HG03135 (cell line): ENCODE results near the gene TCIRG1.

Experiments
- ATAC-seq: cut with Tn5 transposase; IDR thresholded peaks from one replicate; pipeline ENCODE4 v1.9.1; 2021; ENCODE audit warnings: mild to moderate bottlenecking, moderate library complexity; ENCODE audit not compliant: unreplicated experiment

The TCIRG1 gene

DNA sequence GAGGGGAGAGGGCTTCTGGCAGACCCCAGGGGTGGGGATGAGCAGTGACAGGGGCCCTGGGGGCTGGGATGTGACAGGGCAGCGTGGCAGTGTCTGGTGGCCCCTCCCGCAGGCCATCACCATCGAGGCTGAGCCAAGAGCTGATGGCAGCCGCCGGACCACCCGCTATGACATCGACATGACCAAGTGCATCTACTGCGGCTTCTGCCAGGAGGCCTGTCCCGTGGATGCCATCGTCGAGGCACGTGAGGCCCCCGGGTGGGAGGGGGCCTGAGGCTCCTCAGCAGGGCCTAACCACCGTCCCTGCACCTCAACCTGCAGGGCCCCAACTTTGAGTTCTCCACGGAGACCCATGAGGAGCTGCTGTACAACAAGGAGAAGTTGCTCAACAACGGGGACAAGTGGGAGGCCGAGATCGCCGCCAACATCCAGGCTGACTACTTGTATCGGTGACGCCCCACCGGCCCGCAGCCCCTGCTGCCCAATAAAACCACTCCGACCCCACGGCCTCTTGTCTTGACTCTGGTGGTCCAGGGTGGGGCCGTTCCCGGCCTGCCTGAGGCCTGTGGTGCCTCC is 2.6 kb upstream of the TCIRG1 start:
- no peak for ATAC-seq

DNA sequence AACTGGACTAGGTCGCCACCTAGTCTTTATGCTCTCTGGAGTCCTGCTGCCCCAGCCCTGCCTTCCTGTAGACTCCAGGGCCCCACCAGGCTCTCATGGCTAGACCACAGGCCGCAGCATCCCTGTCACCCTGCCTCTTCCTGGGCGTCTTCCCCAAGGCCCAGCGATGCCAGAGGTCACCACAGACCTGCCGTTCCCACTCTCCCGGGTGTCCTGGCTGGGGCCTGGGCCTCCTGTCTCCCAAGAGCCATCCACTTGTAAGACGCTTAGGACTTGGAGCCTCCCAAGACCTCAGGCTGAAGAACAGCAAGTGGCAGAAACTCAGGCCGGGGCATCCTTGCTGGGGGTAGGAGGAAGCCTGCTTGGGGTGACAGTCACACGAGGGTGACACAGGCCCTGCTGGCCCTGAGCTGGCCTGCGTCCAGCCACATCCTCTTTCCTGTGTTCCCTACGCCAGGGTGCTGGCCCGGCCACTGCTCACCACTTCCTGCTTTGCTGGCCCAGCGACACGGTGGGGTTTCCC is 2.0 kb upstream of the TCIRG1 start:
- ATAC-seq, result no peak

DNA sequence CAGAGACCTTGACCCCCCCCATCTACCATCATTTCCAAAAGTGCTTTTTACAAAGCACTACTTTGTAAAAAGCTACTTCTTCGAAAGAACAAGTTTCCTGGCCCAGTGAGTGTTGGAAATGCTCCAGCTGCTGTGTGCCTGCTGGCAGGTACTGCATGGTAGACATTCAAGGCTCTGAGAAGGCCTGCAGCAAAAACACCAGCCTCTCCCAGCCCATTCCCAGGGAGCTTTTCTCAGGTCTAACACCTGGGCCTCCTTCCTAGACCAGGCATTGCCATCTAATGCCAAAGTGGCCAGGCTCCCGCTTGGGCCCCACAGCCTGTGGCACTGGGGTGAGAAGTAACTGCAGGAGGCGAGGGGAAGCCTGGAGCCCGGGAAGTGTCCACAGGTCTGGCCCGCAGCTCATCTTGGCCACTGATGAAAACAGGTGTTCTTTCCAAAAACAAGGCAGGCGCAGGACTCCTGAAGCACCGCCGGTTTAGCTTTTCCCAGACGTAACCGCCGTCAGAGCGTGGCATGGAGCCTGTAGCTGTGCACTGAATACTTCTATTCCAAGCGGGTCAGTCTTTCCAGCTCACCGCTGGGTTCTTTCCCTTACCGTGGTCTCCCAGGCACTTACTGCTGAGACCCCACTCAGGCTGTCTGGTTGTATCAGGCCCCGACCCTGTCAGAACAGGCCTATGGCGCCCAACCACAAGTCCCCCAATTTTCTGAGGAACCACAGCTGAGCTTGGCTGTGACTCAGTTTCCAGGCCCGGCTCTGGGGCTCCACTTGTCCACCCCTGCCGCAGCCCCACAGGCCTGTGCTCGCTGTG is 1.2 kb upstream of the TCIRG1 start:
- no peak for ATAC-seq

DNA sequence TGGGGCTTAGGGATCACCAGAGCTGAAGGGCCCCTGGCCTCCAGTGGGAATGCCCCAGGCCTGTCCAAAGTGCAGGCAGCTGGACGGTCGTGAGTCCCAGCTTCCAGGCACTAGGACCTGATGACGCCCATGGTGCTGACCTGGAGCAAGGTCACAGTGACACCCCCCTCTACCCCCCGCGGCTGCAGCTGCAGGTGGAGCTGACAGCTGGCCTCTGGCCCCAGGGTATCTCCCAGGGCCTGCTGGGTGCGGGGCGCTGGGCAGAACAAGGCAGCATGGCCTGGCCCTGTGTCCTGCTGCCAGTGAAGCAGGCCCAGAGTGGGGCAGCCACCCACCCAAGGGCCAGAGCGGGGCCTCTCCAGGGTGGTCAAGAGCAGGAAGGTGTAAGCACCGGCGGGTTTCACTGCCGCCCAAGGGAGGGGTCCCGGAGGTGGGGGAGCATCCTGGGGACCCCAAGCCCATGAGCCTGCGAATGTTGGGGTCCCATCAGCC is 553 bp upstream of the TCIRG1 start:
- ATAC-seq, result no peak

DNA sequence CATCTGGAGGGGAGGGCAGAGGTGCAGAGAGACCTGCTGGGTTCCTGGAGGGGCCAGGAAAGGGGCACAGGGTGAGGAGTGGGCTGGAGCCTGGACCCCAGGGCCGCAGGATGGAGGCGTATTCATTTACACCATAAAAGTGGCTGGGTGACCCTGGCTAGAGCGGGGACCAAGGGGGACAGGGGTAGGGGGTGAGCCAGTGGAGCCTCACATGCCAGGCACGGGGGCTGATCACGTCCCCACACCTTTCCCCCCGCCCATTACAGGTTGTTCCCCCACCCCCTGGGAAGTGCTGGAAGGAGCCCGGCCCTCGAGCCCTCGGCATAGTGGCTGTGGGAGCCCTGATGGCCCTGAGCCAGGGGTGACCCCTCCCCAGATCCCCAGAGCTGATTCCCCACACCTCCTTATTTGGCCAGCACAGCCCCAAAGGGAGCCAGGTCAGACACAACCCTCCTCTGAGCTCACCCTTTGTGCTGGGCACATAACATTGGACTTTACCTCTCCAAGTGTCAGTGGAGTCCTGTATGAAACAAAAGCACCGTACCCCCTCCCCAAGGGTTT is 781 bp downstream of the TCIRG1 start:
- ATAC-seq, result no peak

DNA sequence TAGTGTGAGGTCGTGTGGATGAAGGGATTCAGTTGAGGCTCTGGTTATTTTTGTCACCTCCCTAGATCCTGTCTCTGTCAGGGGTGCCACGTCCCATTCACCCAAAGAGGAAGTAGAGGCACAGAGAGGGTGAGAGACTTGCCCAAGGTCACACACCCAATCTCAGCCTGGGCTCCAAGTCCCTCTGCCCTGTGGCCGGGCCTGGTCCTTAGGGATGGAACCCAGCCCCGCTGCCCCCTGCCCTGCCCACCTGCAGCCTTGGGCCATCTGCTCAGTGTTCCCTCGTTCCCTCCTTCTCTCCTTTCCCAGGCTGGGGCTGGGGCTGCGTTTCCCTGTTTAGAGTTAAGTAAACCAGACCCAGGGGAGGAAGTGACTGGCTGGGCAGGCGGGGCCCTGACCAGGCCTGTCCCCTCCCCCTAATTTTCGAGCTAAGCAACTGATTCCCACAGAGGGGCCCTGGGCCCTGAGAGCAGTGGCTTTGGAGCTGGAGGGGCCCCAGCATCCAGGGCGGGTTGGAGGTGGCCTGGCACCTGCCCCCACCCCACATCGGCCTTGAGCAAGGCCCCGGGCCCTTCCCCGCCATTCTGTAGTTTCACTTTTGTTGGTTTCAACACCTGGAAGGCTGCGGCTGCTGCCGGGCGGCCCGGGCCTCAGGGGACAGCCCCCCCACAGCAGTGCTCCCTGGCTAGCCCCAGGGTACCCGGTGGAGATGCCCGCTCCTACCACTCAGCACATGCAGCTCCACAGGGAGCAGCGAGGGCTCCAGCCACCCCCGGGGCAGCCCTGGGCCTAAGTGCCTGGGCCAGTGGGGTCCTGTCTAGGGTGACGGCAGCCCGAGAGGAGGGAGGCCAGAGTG is 1.5 kb downstream of the TCIRG1 start:
- no peak for ATAC-seq

DNA sequence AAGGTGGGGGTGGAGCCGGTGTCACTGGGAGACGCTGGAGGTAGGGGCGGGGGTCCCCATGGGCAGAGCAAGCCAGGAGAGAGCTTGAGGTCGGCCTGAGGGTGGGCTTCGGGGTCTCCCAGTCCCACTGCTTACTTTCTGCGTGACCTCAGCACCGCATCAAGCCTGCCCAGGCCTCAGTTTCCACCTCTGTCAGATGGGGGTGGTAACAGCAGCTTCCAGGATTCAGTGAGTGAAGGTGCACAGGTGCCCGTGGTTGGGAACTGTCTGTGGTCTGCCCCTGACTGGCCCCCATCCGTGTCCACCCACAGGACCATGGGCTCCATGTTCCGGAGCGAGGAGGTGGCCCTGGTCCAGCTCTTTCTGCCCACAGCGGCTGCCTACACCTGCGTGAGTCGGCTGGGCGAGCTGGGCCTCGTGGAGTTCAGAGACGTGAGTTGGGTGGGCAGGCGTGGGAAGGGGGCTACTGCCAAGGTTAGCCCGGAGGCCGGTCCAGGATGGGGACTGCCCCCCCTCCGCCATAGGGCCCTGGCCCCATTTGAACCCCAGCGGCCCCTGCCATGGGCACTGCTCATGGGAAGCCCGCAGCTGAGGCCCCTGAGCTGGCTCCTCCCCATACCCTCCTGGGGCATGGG is 2.2 kb downstream of the TCIRG1 start:
- ATAC-seq, result no peak

DNA sequence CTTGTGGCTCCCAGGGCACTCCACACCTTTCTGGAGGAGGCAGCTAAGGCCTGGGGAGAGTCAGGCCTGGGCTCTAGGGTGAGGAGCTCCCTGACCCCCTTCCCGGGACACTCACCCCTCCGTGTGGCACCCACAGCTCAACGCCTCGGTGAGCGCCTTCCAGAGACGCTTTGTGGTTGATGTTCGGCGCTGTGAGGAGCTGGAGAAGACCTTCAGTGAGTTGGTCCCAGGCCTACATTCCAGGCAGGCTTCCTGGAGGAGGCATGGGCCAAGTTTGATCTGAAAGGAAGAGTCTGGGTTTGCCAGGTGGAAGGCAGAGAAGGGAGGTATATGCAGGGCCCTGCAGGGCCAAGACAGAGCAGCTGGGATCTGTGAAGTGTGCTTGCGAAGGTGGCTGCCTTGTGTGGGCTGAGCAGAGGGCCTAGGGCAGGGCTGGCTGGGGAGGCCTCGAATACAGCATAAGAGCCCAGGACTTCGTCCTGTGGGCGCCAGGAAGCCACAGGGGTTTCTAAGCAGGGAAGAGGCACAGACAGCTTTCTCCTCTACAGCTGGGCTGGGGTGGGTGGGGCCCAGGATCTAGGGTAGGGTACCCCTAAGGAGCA is 2.9 kb downstream of the TCIRG1 start:
- no peak for ATAC-seq

DNA sequence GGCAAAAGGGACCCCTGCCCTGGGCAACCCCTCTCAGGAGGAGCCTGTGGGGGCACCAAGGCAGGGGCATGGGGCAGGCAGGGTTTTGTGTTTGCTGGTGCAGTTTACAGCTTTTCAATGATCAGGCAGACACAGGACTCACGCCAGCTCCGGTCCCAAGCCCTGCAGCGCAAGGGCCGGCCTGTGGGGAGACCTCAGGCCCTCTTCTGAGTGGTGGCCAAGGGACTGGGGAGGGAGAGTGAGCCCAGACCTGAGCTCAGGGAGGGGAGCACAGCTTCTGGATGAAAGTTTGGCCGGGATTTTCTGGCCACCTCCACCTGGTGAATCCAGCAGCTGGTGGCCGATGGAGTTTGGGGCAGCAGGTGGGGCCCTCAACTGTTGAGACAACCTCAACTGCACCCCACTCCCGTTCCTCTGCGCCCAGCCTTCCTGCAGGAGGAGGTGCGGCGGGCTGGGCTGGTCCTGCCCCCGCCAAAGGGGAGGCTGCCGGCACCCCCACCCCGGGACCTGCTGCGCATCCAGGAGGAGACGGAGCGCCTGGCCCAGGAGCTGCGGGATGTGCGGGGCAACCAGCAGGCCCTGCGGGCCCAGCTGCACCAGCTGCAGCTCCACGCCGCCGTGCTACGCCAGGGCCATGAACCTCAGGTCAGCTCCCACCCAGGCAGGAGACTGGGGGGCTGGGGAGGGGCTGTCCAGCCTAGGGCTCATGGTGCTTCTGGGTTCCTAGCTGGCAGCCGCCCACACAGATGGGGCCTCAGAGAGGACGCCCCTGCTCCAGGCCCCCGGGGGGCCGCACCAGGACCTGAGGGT is 3.6 kb downstream of the TCIRG1 start:
- ATAC-seq, result no peak

DNA sequence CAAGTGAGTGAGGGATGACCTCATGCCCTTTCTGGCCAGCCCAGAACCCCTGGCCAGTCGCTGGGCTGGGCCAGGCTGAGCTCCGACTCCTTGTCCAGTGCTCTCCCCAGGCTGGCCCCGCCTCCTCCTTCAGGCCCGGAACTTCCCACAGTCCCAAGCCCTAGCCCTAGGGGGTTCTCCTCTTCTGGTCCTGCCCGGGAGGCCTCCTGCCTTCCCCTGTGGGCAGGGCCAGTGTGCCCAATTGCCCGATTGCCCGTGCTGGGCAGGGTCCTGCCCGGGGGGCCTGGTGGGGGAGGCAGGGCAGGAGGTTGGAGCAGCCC is 4.2 kb downstream of the TCIRG1 start:
- ATAC-seq, result no peak

DNA sequence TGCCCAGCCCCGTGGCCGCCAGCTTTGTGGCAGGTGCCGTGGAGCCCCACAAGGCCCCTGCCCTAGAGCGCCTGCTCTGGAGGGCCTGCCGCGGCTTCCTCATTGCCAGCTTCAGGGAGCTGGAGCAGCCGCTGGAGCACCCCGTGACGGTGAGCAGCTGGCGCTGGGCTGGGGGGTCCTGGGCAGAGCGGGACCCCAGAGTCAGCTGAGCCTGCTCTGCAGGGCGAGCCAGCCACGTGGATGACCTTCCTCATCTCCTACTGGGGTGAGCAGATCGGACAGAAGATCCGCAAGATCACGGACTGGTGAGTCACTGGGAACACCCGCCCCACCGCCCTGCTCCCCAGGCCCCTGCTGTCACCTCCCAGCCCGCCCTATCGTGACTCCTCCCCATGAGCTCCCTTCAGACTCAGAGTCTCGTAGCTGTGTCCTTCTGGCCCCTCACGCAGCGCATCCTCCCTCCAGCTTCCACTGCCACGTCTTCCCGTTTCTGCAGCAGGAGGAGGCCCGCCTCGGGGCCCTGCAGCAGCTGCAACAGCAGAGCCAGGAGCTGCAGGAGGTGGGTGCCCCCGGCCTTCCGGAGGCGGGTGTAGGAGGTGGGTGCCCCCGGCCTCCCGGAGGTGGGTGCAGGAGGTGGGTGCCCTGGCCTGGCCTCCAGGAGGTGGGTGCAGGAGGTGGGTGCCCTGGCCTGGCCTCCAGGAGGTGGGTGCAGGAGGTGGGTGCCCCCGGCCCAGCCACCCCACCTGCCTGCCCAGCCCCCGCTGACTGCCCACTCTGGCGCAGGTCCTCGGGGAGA is 4.7 kb downstream of the TCIRG1 start:
- no peak for ATAC-seq

DNA sequence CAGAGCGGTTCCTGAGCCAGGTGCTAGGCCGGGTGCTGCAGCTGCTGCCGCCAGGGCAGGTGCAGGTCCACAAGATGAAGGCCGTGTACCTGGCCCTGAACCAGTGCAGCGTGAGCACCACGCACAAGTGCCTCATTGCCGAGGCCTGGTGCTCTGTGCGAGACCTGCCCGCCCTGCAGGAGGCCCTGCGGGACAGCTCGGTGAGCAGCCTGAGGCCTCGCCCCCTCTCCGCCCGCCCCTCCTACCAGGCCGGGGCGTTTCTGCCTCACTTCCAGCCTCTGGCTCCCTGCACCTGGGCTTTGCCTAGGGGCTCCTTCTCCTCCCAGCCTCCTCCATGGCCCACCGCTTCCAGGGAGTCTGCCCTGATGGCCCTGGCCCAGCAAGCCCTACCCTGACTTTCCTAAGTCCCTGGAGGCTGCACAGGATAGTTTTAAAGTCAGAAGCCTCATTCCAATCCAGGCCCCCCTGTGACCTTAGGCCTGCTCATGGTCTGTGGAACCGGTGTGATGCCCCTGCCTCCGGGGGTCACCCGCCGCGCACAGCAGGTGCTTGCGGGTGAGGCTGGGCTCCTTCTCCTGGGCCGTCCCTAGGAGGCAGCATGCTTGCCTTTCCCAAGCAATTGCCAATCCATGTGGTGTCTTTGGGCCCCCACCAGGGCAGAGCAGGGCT is 5.5 kb downstream of the TCIRG1 start:
- ATAC-seq, result no peak

DNA sequence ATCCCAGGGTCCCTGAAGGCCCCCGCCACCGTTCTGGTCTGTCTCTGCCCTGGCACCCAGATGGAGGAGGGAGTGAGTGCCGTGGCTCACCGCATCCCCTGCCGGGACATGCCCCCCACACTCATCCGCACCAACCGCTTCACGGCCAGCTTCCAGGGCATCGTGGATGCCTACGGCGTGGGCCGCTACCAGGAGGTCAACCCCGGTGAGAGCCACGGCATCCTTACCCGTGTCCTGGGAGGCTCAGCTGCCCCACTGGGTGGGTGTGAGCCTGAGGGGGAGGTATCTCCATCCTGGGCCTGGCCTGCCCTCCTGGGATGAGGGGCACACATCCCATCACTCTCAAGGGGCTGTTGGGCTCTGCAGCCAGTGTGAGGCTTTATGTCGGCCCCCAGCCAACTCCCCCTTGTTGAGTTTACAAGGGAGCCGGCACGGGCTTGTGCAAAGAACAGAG is 6.1 kb downstream of the TCIRG1 start:
- ATAC-seq, result no peak

DNA sequence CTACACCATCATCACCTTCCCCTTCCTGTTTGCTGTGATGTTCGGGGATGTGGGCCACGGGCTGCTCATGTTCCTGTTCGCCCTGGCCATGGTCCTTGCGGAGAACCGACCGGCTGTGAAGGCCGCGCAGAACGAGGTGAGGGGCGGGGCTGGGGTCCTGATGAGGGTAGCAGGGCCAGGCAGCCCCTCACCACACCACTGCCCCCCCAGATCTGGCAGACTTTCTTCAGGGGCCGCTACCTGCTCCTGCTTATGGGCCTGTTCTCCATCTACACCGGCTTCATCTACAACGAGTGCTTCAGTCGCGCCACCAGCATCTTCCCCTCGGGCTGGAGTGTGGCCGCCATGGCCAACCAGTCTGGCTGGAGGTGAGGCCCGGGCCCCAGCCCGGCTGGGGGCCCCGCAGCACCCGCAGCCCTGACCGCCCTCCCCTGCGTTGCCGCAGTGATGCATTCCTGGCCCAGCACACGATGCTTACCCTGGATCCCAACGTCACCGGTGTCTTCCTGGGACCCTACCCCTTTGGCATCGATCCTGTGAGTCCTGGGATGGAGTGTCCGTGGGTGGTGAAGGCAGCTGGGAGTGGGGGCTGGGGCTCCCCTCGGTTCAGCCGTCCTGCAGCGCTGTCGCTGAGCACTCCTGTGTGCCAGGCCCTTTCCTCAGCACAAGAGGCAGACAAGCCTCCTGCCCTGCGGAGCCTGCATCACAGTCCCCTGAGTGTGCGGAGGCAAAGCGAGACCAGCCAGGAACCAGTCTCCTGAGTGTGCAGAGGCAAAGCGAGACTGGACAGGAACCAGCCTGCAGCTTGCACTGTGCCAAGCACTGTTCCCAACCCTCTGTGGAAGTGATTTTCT is 8.8 kb downstream of the TCIRG1 start:
- ATAC-seq, result no peak

DNA sequence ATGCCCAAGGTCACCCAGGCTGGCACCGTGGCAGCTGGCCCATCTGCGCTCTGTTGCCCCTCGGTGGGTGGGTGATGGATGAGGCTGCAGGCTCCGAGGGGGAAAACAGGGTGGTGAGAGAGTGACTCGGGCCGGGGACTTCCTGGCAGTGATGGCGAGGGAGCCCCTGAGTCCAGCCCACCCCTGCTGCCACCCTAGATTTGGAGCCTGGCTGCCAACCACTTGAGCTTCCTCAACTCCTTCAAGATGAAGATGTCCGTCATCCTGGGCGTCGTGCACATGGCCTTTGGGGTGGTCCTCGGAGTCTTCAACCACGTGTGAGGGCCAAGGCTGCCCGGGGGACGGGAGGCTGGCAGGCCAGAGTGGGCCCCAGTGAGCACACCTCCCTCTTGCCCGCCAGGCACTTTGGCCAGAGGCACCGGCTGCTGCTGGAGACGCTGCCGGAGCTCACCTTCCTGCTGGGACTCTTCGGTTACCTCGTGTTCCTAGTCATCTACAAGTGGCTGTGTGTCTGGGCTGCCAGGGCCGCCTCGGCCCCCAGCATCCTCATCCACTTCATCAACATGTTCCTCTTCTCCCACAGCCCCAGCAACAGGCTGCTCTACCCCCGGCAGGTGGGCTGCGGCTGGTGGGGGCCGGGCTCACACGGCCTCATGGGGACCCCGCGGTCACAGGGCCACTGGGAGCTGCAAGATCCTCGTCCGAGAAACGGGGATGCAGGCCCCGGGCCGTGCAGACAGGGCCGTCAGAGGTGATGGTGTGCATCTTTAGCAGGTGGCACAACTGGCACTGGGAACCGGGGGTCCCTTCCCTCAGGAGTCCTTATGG is 10.1 kb downstream of the TCIRG1 start:
- no peak for ATAC-seq
